Measurements from ENCODE around the gene FBXL16. TPM values are rescaled to one million over a fixed set of nuclear protein-coding genes. Genes with fewer than 3 reads are reported as not detected.

Gene FBXL16
- polyA plus RNA-seq, 1 of the 3 experiments (the other 2 are of a cell fraction), result 19.8 TPM

- TF ChIP-seq USF1 (IDR thresholded peaks at IDR 0.05; ENCODE audit: borderline replicate concordance, low read depth), result no peak
- TF ChIP-seq MXI1 (IDR thresholded peaks at IDR 0.05; ENCODE audit: low read depth, low read length), result no peak
Measured at GRCh38 chr16:734981-735881, 29.6 kb upstream of the FBXL16 start (continued).

GRCh38 chr16:734208-734980 lies 28.8 kb upstream of the FBXL16 start:
- no peak overlapping the region for H2AFZ ChIP-seq (ENCODE audit: low read depth)
- H3K9ac ChIP-seq, result no peak overlapping the region
- peaks cover 4% of the 10 kb centered on the region for H3F3A ChIP-seq (replicated peaks; ENCODE audit: insufficient read depth)
- H3K27me3 ChIP-seq (ENCODE audit: insufficient read depth), result no peaks in the 10 kb centered on the region
- ChIA-PET POLR2A (no interaction called here), CTCF (interaction anchor here (5.2 to 20.3 kb wide), 2 partner anchors 6 to 21 kb away, joined by 33 to 358 read pairs; partner anchors contain the start of genes ANTKMT, CIAO3, FBXL16 and METRN)
- H3K36me3 ChIP-seq (replicated peaks in 1 of 2; ENCODE audit: control insufficient read depth in 1 of 2, insufficient read depth in 2 of 2, low read length in 1 of 2), result peaks cover 0 to 40% of the 10 kb centered on the region in 2 experiments
- no peak overlapping the region for H3K4me2 ChIP-seq
- WGBS (ENCODE audit: low lambda C conversion rate), result 96% methylated on average over 35 of the region's 49 CpGs
- no peak overlapping the region for H3K27ac ChIP-seq (ENCODE audit: low read depth in 2 of 2, low read length in 1 of 2)
- peaks cover 0 to under 1% of the 10 kb centered on the region in 2 experiments; a peak in 1 of 4 replicates for H3K4me1 ChIP-seq (ENCODE audit: control insufficient read depth in 1 of 2, insufficient read depth in 2 of 2, low read depth in 1 of 2, low read length in 1 of 2)
- no peaks in the 10 kb centered on the region for H3K9me2 ChIP-seq
- TF ChIP-seq USF1 (IDR thresholded peaks at IDR 0.05; ENCODE audit: borderline replicate concordance, low read depth), result no peak
- TF ChIP-seq SIN3A (IDR thresholded peaks at IDR 0.05; ENCODE audit: borderline replicate concordance, low read depth, low read length), result no peak
- no peak for TF ChIP-seq SMC3 (IDR thresholded peaks at IDR 0.05; ENCODE audit: low read depth, low read length)
- no peak for TF ChIP-seq EZH2phosphoT487 (IDR thresholded peaks at IDR 0.05; ENCODE audit: borderline replicate concordance, low read depth)
- TF ChIP-seq YY1 (IDR thresholded peaks at IDR 0.05; ENCODE audit: low read depth), result no peak
- TF ChIP-seq RAD21 (IDR thresholded peaks at IDR 0.05; ENCODE audit: low read length), result no peak
- no peak for TF ChIP-seq USF2 (IDR thresholded peaks at IDR 0.05; ENCODE audit: borderline replicate concordance, low read depth, low read length)
- TF ChIP-seq TCF12 (IDR thresholded peaks at IDR 0.05), result no peak
- TF ChIP-seq POLR2AphosphoS5 (IDR thresholded peaks at IDR 0.05; ENCODE audit: low read depth, low read length), result no peak
- TF ChIP-seq REST (IDR thresholded peaks at IDR 0.05; ENCODE audit: low read depth, low read length), result no peak
- TF ChIP-seq FOSL2 (IDR thresholded peaks at IDR 0.05; ENCODE audit: borderline replicate concordance, low read depth), result no peak
- no peak for TF ChIP-seq RCOR1 (IDR thresholded peaks at IDR 0.05; ENCODE audit: low read length)
- no peak for TF ChIP-seq RFX5 (IDR thresholded peaks at IDR 0.05; ENCODE audit: low read length)
- no peak for TF ChIP-seq EP300 (IDR thresholded peaks at IDR 0.05; ENCODE audit: borderline replicate concordance in 1 of 2, low read depth in 1 of 2, low read length in 1 of 2)
- TF ChIP-seq JUND (IDR thresholded peaks at IDR 0.05), result no peak
- TF ChIP-seq RXRA (IDR thresholded peaks at IDR 0.05; ENCODE audit: borderline replicate concordance, low read depth), result no peak
- TF ChIP-seq FOXM1 (IDR thresholded peaks at IDR 0.05; ENCODE audit: low read depth), result no peak
- DNase-seq, result no peak
- no peaks in the 10 kb centered on the region for H4K20me1 ChIP-seq (ENCODE audit: insufficient read depth)
- no peaks in the 10 kb centered on the region for H3K9me3 ChIP-seq
- no peak overlapping the region for H3K4me3 ChIP-seq (ENCODE audit: low read depth in 2 of 2, low read length in 1 of 2)
- H3K79me2 ChIP-seq (ENCODE audit: insufficient read depth), result peaks cover under 1% of the 10 kb centered on the region; the same call in 1 of the 2 replicates
